Activated CD8-positive, alpha-beta T cell treated with anti-CD3 and anti-CD28 coated beads for 36 hours (primary cell): ENCODE measurements around the gene DDX54. TPM values are rescaled to one million over a fixed set of nuclear protein-coding genes. Genes with fewer than 3 reads are reported as not detected.
A peak's percentile ranks its signal among the peaks of the same experiment; 100 is the strongest.

Source experiments
- ATAC-seq: fragments of 200-7000 bp; cut with Tn5 transposase; one replicate; pipeline ENCODE4 v1.10.0; 2021; ENCODE audit warnings: mild to moderate bottlenecking, moderate library complexity
- CTCF ChIA-PET: fragments of 350-600 bp; sonication (Branson Sonifier 250); formaldehyde crosslinking; loops from one replicate; lab custom pipeline; 2021; ENCODE audit warnings: antibody characterized with exemption; lab: Charles Lee
- POLR2A ChIA-PET: fragments of 350-600 bp; sonication (Branson Sonifier 250); formaldehyde crosslinking; loops from one replicate; lab custom pipeline; 2021; ENCODE audit warnings: antibody characterized with exemption; lab: Charles Lee
- DNase-seq: peaks from one replicate; pipeline ENCODE4 v3.0.0-alpha.2; 2020
- H3K27ac Mint-ChIP-seq: one replicate; pipeline ENCODE4 v1.8.0; 2021; ENCODE audit warnings: mild to moderate bottlenecking, mixed read lengths
- H3K27me3 Mint-ChIP-seq: one replicate; pipeline ENCODE4 v1.8.0; 2021; ENCODE audit warnings: mixed read lengths
- H3K36me3 Mint-ChIP-seq: one replicate; pipeline ENCODE4 v1.8.0; 2021; ENCODE audit warnings: low read depth, mixed read lengths
- H3K4me1 Mint-ChIP-seq: one replicate; pipeline ENCODE4 v1.8.0; 2021; ENCODE audit warnings: low read depth, mixed read lengths
- H3K4me3 Mint-ChIP-seq: one replicate; pipeline ENCODE4 v1.8.0; 2021; ENCODE audit warnings: mild to moderate bottlenecking, moderate library complexity, mixed read lengths
- H3K9me3 Mint-ChIP-seq: one replicate; pipeline ENCODE4 v1.8.0; 2021; ENCODE audit warnings: mixed read lengths
- intact Hi-C: fragments of 100-400 bp; cut with micrococcal nuclease; formaldehyde crosslinking; loops from one replicate; pipeline ENCODE4 v1.10.0; 2022
- total RNA-seq, 2 experiments: library from RNA; stranded (reverse); gene quantifications; one replicate each; pipeline ENCODE4 v1.2.3, GENCODE V29; 2021
- TF ChIP-seq, protein P1 (sequence below): fragments of 200-600 bp; IDR thresholded peaks from one replicate; pipeline ENCODE4 v1.8.0; 2022; ENCODE audit warnings: antibody characterized with exemption, mild to moderate bottlenecking

The DDX54 gene
- total RNA-seq, 2 experiments from 2014 or later: 112 to 133 TPM

DNA sequence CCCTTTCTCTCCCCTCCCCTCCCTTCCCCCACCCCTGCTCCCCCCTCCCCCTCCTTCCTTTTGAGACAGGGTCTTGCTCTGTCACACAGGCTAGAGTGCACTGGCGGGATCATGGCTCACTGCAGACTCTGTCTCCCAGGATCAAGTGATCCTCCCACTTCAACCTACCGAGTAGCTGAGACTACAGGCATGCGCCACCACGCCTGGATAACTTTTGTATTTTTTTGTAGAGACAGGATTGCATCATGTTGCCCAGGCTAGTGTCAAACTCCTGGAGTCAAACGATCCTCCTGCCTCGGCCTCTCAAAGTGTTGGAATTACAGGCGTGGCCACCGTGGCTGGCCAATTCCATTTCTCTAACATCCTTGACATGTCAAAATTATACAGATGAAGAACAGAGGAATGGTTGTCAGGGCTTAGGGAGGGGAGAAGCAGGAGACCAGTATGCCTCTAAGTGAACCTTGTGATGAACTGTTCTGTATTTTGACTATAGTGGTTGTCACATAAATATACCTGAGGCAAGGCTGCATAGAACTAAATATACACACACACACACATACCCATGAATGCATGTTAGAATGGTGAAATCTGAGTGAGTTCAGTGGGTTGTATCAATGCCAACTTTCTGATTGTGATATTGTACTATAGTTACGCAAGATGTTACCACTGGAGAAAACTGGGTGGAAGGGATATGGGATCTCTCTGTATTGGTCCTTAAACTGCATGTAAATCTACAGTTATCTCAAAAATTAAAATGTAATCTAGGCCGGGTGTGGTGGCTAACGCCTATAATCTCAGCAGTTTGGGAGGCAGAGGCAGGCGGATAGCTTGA lies 39.3 kb downstream of the DDX54 start:
- TF ChIP-seq, protein P1, sequence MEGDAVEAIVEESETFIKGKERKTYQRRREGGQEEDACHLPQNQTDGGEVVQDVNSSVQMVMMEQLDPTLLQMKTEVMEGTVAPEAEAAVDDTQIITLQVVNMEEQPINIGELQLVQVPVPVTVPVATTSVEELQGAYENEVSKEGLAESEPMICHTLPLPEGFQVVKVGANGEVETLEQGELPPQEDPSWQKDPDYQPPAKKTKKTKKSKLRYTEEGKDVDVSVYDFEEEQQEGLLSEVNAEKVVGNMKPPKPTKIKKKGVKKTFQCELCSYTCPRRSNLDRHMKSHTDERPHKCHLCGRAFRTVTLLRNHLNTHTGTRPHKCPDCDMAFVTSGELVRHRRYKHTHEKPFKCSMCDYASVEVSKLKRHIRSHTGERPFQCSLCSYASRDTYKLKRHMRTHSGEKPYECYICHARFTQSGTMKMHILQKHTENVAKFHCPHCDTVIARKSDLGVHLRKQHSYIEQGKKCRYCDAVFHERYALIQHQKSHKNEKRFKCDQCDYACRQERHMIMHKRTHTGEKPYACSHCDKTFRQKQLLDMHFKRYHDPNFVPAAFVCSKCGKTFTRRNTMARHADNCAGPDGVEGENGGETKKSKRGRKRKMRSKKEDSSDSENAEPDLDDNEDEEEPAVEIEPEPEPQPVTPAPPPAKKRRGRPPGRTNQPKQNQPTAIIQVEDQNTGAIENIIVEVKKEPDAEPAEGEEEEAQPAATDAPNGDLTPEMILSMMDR: no peak
- no peak for ATAC-seq
- no peaks in the 10 kb centered on the region for H3K36me3 Mint-ChIP-seq
- H3K4me3 Mint-ChIP-seq: no peak overlapping the region
- H3K27ac Mint-ChIP-seq: no peak overlapping the region
- DNase-seq: no peak
- peaks cover 8% of the 10 kb centered on the region for H3K4me1 Mint-ChIP-seq
- peaks cover 2% of the 10 kb centered on the region for H3K27me3 Mint-ChIP-seq
- intact Hi-C loops: no loop called here
- POLR2A ChIA-PET: interaction anchor here (0.7 kb wide), 1 partner anchor 11 kb away, joined by 3 read pairs; no protein-coding TSS in a partner anchor
- CTCF ChIA-PET: interaction anchor here (1.2 to 1.5 kb wide), 4 partner anchors 7 to 97 kb away, joined by 5 to 10 read pairs (median 5); no protein-coding TSS in a partner anchor
- H3K9me3 Mint-ChIP-seq: peaks cover 5% of the 10 kb centered on the region

DNA sequence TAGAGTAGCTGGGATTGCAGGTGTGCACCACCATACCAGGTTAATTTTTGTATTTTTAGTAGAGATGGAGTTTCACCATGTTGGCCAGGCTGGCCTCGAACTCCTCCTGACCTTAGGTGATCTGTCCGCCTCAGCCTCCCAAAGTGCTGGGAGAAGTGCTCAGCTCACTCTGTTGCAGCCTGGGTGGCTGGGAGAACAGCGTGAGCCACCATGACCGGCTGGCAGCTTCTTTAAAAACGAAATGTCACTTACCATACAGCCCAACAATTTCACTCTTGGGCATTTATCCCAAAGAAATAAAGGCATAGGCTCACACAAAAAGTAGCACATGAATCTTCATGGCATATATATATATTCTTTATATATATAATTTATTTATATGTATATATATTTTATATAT lies 40.5 kb downstream of the DDX54 start:
- TF ChIP-seq, protein P1: no peak
- POLR2A ChIA-PET: no interaction called here
- peaks cover 8% of the 10 kb centered on the region for H3K4me1 Mint-ChIP-seq
- peaks cover 5% of the 10 kb centered on the region for H3K9me3 Mint-ChIP-seq
- CTCF ChIA-PET: interaction anchor here (1.2 to 1.5 kb wide), 3 partner anchors 9 to 96 kb away, joined by 5 read pairs; no protein-coding TSS in a partner anchor
- H3K36me3 Mint-ChIP-seq: no peaks in the 10 kb centered on the region
- no peaks in the 10 kb centered on the region for H3K27me3 Mint-ChIP-seq
- DNase-seq (no peak), ATAC-seq (no peak)
- H3K27ac Mint-ChIP-seq: no peak overlapping the region
- no peak overlapping the region for H3K4me3 Mint-ChIP-seq
- intact Hi-C loops: no loop called here

DNA sequence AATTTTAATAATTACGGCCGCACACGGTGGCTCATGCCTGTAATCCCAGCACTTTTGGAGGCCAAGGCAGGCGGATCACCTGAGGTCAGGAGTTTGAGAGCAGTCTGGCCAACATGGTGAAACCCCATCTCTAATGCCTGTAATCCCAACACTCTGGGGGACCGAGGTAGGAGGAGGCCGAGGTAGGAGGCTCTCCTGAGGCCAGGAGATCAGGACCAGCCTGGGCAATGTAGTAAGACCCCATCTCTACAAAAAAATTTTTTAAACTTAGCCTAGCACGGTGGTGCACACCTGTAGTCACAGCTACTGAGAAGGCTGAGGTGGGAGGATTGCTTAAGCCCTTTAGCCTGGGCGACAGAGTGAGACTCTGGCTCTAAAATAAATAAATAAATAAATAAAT lies 41.3 kb downstream of the DDX54 start:
- Mint-ChIP-seq H3K9me3 (peaks cover 5% of the 10 kb centered on the region), H3K27me3 (no peaks in the 10 kb centered on the region), H3K4me3 (no peak overlapping the region), H3K27ac (no peak overlapping the region), H3K4me1 (peaks cover 8% of the 10 kb centered on the region), H3K36me3 (no peaks in the 10 kb centered on the region)
- ATAC-seq (no peak), DNase-seq (no peak)
- ChIA-PET CTCF (interaction anchor here (1.5 kb wide), 1 partner anchor 9 kb away, joined by 5 read pairs; no protein-coding TSS in a partner anchor), POLR2A (no interaction called here)
- TF ChIP-seq, protein P1: no peak
- intact Hi-C loops: no loop called here

DNA sequence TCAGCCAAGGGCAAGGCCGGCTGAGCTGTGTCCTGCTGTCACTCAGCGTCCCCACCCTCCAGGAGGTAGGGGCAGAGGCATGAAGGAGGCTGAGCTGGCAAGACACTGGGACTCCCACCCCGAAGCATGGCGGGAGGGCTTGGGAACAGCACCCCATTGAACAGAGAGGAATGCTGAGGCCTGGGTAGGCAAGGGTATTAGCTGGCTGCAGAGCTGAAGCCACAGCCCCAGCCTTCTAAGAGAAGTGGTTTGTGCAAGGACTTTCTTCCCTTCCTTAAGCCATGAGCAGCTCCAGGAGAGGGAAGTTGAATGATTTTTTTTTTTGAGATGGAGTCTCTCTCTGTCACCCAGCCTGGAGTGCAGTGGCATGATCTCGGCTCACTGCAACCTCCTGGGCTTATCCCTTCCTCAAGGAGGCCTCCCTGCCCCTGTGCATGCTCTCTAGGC lies 42.4 kb downstream of the DDX54 start:
- H3K9me3 Mint-ChIP-seq: peaks cover 5% of the 10 kb centered on the region
- CTCF ChIA-PET: interaction anchor here (1.0 kb wide), 1 partner anchor 10 kb away, joined by 4 read pairs; no protein-coding TSS in a partner anchor
- no peak for DNase-seq
- POLR2A ChIA-PET: interaction anchor here (1.8 kb wide), 1 partner anchor 10 kb away, joined by 4 read pairs; no protein-coding TSS in a partner anchor
- no peaks in the 10 kb centered on the region for H3K36me3 Mint-ChIP-seq
- peak overlapping the region; percentile 76 for H3K27ac Mint-ChIP-seq
- no peak overlapping the region for H3K4me3 Mint-ChIP-seq
- intact Hi-C loops: no loop called here
- H3K27me3 Mint-ChIP-seq: no peaks in the 10 kb centered on the region
- TF ChIP-seq, protein P1: no peak
- peaks cover 8% of the 10 kb centered on the region for H3K4me1 Mint-ChIP-seq
- no peak for ATAC-seq
